Bladder microvascular endothelial cell (primary cell): ENCODE measurements around the gene RHCE. TPM values are rescaled to one million over a fixed set of nuclear protein-coding genes. Genes with fewer than 3 reads are reported as not detected.

Experiments
- total RNA-seq: library from RNA; depleted of rRNA; stranded (reverse); fragments of >200 nt; gene quantifications from 2 replicates; pipeline ENCODE4 v1.2.3, GENCODE V29; 2014

The RHCE gene
- total RNA-seq: 0.65 and 2.0 TPM in 2 replicates

DNA sequence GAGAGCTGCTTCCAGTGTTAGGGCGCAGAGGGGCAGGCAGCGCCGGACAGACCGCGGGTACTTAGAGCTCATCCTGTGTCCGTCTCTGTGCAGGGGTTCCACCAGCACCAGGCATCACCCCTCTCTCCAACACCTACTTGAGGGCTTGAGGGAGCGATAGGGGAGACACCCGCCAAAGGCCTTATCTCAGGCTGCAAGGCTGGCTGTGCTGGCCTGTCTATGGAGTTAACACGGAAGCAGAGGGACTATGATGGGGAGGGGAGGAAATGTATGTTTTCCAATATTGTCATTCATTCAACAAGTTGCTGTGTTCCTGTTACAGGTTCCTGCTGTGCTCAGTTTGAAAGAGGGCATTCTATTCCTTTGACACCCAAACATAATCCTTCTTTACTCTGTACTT is at the start of gene RHCE:
RHCE (minus strand) TSS at position 111 of the 400 bp plus-strand sequence; CDS start at position 72, 39 bp downstream.

DNA sequence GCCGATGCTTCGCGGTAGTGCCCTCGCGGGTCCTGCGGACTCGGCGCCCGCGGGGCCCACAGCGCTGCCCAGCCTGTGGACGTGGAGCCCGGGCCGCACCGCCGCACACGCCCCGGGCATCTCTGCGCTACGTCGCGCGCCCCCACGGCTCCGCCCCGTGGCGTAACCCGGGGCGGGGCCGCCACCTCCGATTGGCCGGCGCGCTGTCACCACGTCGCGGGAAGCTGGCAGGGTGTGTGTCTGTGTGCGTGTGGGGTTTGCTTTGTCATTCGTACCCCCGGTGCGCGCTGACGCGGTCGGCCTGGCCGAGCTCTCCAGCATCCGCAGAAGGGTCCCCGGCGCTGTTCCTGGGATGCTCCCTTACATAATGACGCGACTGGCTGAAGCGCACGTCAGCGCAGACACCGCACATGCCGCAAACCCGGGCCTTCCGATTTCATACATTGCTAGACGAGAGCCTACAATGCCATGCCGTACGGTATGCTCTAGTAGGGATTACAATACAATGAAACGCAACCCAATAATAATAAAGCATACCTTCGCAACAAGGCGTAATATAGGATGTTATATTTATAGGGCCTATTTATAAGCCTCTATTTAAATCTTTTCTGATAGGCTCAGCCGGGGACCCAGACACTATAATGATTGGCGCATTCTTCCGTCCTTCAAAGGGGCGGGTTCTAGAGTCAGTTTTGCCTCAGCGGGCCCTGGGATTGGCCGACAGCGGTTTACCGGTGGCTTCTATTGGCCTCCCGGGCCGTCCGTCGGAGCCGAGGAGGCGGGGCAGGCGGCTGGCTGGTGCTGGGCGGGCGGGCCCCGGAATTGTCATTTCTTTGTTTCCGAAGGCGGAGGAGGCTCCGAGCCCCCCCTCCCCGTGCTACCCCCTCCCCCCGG is 9.7 kb upstream of the RHCE start, which contains the start of gene MACO1:
MACO1 (plus strand) TSS at position 825 of the 894 bp plus-strand sequence. CDS start 202 bp downstream, outside the sequence.

DNA sequence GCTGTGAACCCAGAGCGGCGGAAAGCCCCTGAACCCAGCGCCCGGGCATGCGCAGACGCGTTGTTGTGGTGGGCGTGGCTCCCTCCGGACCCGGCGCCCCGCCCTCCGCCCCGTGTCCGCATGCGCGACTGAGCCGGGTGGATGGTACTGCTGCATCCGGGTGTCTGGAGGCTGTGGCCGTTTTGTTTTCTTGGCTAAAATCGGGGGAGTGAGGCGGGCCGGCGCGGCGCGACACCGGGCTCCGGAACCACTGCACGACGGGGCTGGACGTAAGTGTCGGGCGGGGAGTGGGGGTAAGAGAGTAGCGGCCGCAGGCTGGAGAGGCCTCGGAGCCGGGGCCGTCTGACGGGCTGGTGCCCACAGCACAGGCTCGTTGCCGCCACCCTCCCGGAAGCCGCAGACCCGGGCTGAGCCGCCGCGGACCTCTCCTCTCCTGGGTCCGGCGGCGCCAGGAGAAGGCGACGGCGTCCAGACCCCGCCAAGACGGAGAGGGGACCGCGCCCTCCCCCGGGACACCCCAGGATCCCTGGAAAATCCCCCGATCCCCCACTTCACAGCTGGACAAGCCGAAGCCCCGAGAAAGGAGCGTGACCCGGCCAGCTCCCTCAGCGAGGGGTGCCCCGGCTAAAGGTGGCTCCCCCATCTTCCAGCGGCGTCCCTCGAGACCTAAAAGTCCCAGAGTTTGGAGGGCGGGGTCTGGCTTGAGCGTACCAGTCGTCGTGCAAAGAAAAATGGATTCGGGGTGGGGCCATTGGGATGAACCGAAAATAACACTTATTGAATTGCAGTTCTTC is 82.2 kb downstream of the RHCE start, which contains the start of gene TMEM50A:
TMEM50A (plus strand) TSS at position 147 of the 794 bp plus-strand sequence. CDS start 2,153 bp downstream, outside the sequence.

Other genes starting within 250 kb of the RHCE start
- gene SYF2, start 188.3 kb downstream of the RHCE start, total RNA-seq: 23.8 and 26.4 TPM in 2 replicates
- 132 and 193 TPM in 2 replicates for gene RSRP1, start 173.4 kb downstream of the RHCE start, total RNA-seq
- gene RHD, start 148.3 kb downstream of the RHCE start, total RNA-seq: 0.57 TPM in 1 of 2 replicates, not detected in the other
- gene TMEM50A, start 82.5 kb downstream of the RHCE start, total RNA-seq: 136 and 163 TPM in 2 replicates
- 15.1 and 17.3 TPM in 2 replicates for gene MACO1, start 10.1 kb upstream of the RHCE start, total RNA-seq
- gene LDLRAP1, start 122.8 kb upstream of the RHCE start, total RNA-seq: 11.7 and 21.0 TPM in 2 replicates
- gene MAN1C1, start 196.0 kb upstream of the RHCE start, total RNA-seq: 0.25 and 0.49 TPM in 2 replicates